ENCODE results near the gene KIAA1755.

DNA sequence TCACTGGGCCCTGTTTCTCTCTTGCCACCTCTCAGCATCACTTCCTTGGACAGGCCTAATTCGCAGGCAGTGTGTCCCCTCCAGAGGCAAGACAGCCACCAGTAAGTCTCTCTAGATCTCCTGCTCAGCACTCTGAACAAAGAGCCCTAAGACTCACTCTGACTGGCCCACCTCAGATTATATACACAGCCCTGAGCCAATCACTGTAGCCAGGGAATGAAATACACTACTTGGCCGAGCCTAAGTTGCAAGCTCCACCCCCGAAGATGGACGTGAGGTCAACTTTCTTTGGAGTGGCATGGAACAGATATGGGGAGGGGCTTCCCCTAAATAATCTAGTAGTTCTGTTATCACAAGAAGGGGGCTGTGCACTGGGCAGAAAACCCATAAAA lies 47.5 kb upstream of the KIAA1755 start:
- TF ChIP-seq POLR2A (IDR thresholded peaks at IDR 0.05): no peak
- TF ChIP-seq, protein P1, sequence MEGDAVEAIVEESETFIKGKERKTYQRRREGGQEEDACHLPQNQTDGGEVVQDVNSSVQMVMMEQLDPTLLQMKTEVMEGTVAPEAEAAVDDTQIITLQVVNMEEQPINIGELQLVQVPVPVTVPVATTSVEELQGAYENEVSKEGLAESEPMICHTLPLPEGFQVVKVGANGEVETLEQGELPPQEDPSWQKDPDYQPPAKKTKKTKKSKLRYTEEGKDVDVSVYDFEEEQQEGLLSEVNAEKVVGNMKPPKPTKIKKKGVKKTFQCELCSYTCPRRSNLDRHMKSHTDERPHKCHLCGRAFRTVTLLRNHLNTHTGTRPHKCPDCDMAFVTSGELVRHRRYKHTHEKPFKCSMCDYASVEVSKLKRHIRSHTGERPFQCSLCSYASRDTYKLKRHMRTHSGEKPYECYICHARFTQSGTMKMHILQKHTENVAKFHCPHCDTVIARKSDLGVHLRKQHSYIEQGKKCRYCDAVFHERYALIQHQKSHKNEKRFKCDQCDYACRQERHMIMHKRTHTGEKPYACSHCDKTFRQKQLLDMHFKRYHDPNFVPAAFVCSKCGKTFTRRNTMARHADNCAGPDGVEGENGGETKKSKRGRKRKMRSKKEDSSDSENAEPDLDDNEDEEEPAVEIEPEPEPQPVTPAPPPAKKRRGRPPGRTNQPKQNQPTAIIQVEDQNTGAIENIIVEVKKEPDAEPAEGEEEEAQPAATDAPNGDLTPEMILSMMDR (IDR thresholded peaks at IDR 0.05 in 4 of 5, conservative IDR thresholded peaks at IDR 0.05 in 1 of 5): no peak

All from gastrocnemius medialis (tissue), 4 donors.